IPS-18c (cell line): ENCODE data around the gene PLA2G2D.

ENCODE experiments used
- H3K4me3 ChIP-seq: 2 replicates; pipeline ENCODE4 v1.7.0; 2013; ENCODE audit warnings: low read depth, mild to moderate bottlenecking, low read length, moderate library complexity; ENCODE audit not compliant: insufficient read depth
- H3K9me3 ChIP-seq: one replicate; pipeline ENCODE4 v1.6.1; 2013; ENCODE audit warnings: mild to moderate bottlenecking, low read length, moderate library complexity; ENCODE audit not compliant: control insufficient read depth, insufficient read depth

The PLA2G2D gene

DNA sequence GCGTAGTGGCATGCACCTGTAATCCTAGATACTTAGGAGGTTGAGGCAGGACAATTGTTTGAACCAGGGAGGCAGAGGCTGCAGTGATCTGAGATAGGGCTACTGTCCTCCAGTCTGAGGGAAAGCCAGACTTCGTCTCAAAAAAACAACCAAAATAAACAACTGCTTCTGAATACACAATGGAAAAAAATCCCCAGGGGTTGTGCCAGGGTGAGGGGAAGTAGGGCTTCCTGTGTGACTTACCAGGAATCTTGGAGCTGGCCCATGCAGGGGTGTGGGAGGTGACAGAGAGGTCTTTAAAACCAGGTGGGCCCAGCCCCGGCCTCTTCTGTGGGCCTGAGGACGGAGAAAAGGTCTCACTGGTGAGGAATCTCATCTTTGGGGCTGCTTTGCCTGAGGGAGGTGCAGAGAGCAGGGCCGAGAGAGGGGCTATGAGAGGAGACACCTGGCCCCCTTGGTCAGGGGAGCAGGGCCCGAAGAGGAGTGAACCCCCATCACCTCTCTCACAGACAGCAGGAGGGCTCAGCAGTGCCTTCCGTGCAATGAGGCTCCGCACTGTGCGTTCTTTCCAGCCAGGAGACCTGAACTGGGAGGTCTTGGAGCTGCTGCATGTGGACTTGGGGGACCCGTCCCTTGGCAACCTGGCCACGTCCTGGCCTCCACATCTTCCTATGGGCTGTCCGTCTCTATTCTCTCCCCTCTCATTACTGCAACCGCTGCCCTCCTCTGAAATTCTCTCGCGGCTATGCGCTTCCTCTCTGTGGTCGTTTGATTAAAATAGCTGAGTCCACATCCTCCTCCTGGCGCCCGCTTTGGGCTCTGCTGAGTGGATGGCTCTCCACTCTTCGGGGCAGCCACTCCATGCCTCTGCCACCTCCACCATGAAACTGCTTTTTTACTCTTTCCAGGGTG is 38.6 kb downstream of the PLA2G2D start:
- no peak overlapping the region for H3K4me3 ChIP-seq
- peaks cover 2% of the 10 kb centered on the region for H3K9me3 ChIP-seq

DNA sequence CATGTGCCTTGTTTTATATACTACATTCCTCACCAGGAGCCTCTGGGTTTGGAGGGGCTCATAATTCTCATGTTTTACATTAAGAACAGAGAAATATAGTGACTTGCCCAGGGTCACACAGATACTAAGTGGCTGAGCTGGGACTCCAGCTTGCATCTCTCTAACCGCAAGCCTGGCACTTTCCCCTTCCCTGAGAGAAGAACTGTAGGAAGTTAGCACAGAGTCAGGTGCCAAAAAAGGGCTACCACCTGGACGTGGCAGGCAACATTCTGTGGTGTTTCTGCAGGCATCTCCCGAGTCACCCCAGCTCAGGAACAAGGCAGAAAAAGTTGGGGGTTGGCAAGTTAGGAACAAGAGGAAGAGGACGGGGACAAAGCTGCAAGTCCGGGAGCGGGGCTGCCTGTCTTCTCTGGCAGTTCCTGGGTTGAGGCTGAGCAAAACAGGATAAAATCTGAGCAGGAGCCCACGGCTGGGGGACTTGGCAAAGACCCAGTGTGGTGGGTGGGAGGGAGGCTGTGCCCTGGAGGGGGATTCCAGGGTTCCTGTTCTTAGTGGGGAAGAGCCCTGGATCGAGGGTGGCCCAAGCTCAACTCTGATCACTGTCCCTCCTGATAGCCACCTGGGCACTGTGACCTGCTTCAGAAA is 39.6 kb downstream of the PLA2G2D start:
- peaks cover 2% of the 10 kb centered on the region for H3K9me3 ChIP-seq
- no peak overlapping the region for H3K4me3 ChIP-seq

DNA sequence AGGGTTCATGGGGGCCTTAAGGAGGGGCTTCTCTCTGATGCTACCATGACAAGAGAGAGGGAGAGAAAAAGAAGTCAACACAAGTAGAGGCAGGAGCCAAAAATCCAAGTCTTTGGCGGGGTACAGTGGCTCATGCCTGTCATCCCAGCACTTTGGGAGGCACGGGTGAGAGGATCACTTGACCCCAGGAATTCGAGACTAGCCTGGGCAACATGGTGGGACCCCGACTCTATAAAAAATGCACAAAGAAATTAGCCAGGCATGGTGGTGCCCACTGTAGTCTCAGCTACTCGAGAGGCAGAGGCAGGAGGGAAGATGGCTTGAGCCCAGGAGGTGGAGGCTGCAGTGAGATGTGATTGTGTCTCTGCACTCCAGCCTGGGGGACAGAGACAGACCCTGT is 40.6 kb downstream of the PLA2G2D start:
- Histone ChIP-seq H3K9me3 (peaks cover 2% of the 10 kb centered on the region), H3K4me3 (no peak overlapping the region)

DNA sequence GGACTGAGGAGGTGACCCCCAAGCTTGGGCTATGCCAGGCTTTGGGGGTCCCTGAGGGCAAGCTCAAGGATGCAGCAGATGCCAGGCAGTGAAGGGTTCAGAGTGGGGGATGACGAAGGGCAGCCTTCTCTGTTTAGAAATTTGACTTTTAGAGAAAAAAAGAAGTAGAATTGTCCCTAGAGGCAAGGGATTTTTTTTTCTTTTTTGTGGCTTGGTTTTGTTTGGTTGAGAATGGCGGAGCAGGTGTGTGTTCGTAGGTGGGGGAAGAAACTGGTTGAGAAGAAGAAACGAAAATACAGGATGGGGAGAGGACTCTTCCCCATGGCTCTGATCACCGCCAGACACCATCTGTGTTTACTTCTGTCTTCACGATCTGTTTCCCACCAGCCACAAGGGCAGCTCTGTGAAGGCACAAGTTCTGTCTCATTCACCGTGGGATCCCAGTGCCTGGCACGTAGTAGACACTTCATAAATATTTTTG is 41.1 kb downstream of the PLA2G2D start:
- H3K4me3 ChIP-seq, result no peak overlapping the region
- peaks cover 2% of the 10 kb centered on the region for H3K9me3 ChIP-seq

DNA sequence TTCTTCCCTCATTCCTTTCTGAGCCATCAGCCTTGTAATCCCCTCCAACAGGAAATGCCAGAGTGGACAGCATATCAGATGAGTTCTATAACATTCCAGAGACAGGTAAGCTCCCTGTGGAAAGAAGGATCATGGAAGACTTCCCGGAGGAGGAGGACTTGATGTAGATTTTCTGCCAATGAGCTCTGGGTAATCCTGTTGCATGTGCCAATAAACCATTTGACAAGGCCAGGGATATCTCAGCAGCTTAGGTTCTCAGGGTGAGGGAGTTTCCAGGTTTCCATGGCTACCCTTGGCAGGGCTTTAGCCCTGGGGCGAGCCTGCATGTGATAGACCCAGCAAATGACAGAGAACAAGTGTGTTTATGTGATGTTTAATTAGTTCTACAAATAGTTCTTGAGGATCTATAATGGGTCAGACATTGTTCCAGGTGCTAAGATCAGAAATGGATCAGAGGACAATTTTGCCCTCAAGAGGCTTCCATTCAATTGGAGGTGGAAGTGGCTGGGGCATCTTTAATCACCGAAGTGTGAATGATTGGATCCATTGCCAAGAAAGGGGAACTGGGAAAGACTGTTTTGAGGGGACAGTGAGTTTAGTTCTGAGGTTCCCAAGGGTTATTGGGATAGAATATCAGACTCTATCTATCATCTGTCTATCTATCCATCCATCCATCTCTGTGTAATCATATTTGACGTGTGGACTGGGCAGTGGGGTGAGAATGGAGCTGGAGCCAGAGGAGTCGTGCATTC is 42.5 kb downstream of the PLA2G2D start:
- H3K4me3 ChIP-seq, result no peak overlapping the region

DNA sequence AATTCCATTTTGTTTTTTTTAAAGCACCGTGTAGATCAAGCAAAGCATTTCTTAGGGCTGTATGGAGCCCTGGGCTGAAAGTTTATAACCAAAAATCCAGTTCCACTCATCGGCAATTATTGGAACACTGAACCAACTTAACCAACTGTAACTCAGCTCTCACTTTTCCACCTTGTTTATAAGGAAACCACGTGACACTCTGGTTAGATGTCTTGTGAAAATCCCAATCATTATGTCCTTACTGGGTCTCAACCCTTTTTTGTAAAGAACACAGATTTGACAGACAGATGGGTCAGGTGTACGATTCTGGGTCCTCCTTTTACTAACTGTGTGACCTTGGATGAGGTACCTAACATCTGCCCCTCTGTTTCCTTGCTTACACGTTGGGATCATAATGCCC is 43.1 kb downstream of the PLA2G2D start:
- Histone ChIP-seq H3K4me3 (no peak overlapping the region), H3K9me3 (peaks cover 2% of the 10 kb centered on the region)

More for the DNA sequence above, 42.5 kb downstream of the PLA2G2D start:
- H3K9me3 ChIP-seq, result peaks cover 2% of the 10 kb centered on the region

DNA sequence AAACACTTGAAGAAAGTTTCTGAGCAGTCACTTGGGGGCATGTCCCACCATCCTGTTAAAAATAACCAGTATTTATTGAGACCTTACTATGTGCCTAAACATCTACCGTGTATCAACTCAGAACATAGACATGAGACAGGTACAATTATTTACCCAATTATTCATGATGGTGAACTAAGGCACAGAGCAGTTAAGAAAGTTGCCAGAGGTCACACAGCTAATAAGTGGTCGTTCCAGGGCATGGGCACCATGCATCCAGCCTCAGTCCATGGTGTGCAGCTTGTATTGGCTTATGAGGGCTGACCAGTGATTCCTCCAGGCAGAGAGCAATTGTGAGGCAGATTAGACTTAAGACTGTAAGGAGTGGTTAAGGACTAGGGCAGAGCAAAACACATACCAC is 44.0 kb downstream of the PLA2G2D start:
- no peak overlapping the region for H3K4me3 ChIP-seq
- peaks cover 2% of the 10 kb centered on the region for H3K9me3 ChIP-seq

DNA sequence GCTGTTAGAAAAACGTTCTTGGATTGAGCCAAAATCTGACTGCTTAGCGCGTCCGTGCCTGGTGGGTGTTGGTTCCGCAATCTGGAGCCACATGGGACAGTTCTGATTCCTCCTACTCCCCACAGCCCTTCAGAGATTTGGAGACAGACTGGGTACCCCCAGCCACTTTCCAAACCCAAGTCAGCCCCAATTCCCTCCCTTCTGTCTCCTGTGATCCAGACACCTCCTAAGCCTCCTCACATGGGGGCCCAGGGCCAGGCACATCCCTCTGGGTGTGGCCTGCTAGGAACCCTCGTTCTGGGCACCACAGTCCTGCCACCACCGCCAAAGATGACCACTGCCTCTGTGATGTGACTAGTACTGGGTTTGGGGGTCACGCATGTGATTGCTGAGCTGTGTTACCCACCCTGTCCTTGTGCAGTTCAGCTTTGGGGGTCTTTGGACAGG is 44.6 kb downstream of the PLA2G2D start:
- H3K9me3 ChIP-seq, result peaks cover 2% of the 10 kb centered on the region
- no peak overlapping the region for H3K4me3 ChIP-seq

DNA sequence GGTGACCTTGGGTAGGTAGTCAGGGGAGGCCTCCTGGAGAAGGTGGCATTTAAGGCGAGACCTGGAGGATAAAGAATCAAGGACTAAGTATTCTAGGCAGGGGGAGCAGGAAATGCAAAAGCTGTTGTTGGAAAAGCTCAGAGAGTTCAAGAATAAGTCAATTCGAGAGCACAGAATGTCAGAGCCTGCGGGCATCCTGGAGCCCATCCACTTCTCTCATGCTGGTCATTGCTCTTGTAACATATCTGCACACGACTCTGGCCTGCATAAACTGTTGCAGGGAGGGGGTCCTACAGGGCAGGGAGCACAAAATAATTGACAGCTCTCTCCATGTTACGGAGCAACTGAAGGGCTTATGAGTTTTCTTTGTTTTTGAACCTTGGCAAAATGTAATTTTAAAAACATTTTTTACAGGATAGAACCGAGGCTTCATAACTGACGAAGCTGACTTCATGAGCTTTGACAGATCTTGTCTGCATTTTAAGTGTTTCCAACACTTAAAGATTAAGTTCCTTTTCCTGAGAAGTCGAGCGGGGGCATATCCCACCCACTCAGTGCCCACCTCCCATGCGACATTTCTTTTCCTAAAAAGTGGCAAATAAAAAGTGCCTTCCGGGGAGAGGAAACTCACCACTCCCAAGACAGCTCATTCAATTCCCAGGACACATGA is 45.1 kb downstream of the PLA2G2D start:
- H3K4me3 ChIP-seq, result no peak overlapping the region
- peaks cover 2% of the 10 kb centered on the region for H3K9me3 ChIP-seq

DNA sequence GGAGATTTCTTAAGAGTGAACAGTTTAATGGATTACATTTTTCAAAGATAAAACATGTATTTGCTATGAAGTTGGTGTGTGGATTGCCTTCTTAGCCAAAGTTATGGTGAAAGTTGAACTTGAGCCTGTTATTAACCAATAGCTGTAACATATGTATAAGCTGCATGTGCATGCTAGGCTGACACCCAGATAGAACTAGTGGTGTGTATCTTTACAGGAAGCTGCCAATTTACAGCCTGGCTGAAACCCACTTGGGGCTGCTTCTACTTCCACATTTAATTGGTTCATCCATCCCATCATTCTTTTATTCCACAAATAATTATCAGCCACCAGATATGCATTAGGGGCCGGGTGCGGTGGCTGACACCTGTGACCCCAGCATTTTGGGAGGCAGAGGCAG is 46.1 kb downstream of the PLA2G2D start:
- Histone ChIP-seq H3K9me3 (peaks cover 2% of the 10 kb centered on the region), H3K4me3 (no peak overlapping the region)

DNA sequence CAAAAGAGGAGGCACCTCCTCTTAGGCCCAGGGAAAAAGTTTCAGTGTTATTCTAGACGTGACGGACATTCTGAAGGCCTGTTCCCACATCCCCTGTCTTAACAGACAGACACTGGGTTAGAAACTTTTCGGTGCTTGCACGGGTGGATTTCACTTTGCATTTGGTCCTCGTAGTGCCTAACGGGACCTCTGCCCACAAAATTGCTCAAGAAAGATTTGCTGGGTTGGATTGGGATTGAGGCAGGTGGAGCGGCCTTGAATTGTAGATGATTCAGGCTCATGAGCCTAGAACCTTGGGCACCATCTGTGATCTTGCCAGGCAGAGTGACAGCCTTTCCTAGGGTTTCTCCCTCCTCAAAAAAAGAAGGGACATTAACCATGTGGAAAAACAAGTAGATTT is 46.6 kb downstream of the PLA2G2D start:
- H3K9me3 ChIP-seq, result peaks cover 2% of the 10 kb centered on the region
- H3K4me3 ChIP-seq, result no peak overlapping the region

DNA sequence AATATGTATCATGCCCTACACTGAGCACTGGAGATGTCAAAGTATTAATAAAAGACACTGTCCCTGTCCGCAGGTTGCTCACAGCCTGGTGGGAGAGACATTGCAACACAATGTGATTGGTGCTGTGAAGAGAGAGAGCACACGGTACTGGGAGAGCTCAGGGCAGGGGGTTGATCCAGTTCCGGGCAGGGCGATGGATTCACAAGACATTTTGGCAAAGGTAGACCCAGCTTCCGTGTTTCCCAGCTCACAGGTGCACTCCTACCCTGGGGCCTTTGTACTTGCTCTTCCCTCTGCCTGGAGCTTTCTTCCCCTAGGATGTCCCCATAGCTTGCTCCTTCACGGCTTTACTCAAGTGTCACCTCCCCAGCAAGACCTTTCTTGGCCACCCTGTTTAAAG is 47.9 kb downstream of the PLA2G2D start:
- H3K4me3 ChIP-seq, result no peak overlapping the region
- H3K9me3 ChIP-seq, result peaks cover 2% of the 10 kb centered on the region

DNA sequence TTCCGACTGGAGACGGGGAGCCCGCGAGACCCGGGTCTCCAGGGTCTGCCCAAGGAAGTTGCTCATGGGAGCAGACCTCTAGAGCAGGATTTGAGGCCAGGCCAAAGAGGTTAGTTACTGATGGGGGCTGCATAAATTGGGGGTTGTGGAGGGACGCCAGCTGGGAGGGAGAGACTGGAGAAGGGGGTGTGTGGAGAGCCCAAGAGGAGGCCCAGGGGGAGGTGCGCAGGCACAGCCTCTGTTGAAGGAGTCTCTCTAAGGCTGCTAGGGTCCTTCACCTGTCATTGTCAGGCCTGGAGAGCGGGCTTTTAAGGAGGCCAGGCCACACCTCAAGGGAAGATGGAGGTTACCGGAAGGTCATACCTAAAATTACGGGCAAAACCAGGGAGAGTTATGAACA is 49.0 kb downstream of the PLA2G2D start:
- H3K9me3 ChIP-seq, result no peaks in the 10 kb centered on the region
- no peak overlapping the region for H3K4me3 ChIP-seq

DNA sequence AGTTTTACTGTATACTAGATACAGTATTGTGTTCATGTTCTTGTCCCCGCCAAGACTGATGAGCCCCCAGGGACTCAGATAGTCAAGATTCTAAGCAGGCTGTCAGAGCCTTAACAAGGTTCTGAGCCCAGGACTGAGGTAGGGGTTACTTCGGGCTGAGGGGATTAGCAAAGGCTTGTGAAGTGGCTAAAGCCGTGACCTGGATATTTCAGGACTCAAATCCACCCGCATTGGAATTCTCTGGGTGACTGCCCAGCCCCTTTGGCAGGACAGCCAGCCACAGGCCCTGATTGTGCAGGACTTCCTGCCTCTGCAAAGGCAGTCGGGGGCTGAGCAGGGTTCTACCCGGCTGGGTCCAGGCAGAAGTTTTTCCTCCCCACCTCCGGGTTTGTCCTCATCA is 49.5 kb downstream of the PLA2G2D start, which contains the start of gene PLA2G5:
Gene PLA2G5 (plus strand): TSS at position 321 of the 400 bp plus-strand sequence. CDS start 14,637 bp downstream, outside the sequence.
- H3K4me3 ChIP-seq, result no peak within 1 kb of the TSS
- no peaks in the 10 kb centered on the region for H3K9me3 ChIP-seq

DNA sequence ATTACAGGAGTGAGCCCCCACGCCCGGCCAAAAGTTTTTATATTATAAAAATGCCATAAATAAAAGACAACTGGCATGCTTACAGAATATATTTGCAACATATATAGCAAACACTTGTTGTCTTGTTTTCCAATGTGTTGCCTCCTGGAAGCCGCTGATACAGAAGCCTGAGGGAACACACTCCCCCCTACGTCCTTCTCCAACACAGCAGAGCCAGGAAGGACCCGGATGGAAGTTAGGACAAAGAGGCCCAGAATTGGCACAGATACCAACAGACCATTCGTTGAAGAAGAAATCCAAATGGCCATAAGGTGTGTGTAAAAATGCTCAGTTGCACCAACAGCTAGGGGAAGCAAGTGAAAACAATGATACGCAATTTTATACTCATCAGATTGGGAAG is 50.6 kb downstream of the PLA2G2D start:
- Histone ChIP-seq H3K4me3 (no peak overlapping the region), H3K9me3 (no peaks in the 10 kb centered on the region)

DNA sequence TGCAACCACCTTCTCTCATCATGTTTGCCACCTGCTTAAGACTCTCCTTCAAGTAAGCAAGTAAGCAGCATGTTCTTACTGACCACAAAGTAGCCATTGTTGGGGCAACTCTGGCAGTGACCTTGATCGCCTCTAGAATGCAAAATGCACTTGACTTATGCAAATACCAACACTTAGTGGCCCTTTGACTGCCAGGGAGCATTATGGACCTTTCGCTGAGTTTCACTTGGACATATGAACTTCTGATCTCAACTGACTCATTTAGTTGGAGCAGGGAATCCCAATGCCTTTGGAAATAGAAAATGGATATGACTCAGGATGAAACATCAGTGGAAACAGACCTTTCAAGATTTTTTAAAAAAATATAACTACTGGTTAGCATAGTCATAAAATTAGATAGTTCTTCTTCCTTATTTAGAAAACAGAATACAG is 55.5 kb downstream of the PLA2G2D start:
- Histone ChIP-seq H3K9me3 (no peaks in the 10 kb centered on the region), H3K4me3 (no peak overlapping the region)
